MM.1S (cell line): ENCODE data around the gene CALU.

Experiments
- CTCF ChIP-seq: fragments of 300-600 bp; sonication (generic); IDR thresholded peaks from 2 replicates; pipeline ENCODE4 v1.5.1; 2016; ENCODE audit warnings: antibody characterized with exemption, low read length, mixed read lengths
- EZH2 ChIP-seq: fragments of 300-600 bp; sonication (generic); optimal IDR thresholded peaks from 2 replicates; pipeline ENCODE3; 2017; ENCODE audit warnings: low read depth, mild to moderate bottlenecking, antibody characterized with exemption, low read length, mixed read lengths
- EZH2phosphoT487 ChIP-seq: fragments of 300-600 bp; sonication (generic); IDR thresholded peaks from 2 replicates; pipeline ENCODE4 v1.6.1; 2018; ENCODE audit warnings: antibody characterized with exemption, low read length

DNA sequence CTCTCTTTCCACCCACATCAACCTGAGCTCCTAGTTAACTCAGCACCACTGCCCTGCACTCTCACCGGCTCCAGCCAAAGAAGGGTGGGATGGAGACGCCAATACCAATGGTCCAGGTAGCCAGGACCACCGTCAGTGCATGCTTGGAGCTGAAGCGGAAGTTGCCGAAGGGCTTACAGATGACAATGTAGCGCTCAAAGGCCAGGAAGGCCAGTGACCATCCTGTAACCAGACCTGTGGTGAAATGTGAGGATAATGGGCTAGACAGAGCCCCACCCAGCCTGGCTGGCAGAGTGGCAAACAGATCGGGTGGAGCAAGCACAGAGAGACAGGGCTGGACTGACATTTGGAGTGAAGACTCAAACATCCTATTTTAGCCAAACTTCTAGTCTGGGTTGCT, 35.8 kb downstream of the CALU start:
- no peak for TF ChIP-seq CTCF
- no peak for TF ChIP-seq EZH2phosphoT487
- TF ChIP-seq EZH2 = no peak
